Measurements from ENCODE around the gene GARIN3. TPM values are rescaled to one million over a fixed set of nuclear protein-coding genes. Genes with fewer than 3 reads are reported as not detected.

Gene GARIN3
- total and polyA plus RNA-seq, 9 of the 15 experiments (the other 6 are each of a cell fraction or from before 2014, with no cell fraction given) = not detected

- TF ChIP-seq CHD4 (IDR thresholded peaks at IDR 0.05; ENCODE audit: insufficient read depth, insufficient replicate concordance, low read depth, low read length, poor library complexity, severe bottlenecking) (no peak), SOX6 (IDR thresholded peaks at IDR 0.05) (no peak), KAT7 (CRISPR knock-in tag; IDR thresholded peaks at IDR 0.05; ENCODE audit: borderline replicate concordance) (no peak), HEY1 (CRISPR knock-in tag; IDR thresholded peaks at IDR 0.05; ENCODE audit: borderline replicate concordance) (no peak), GMEB1 (CRISPR knock-in tag; IDR thresholded peaks at IDR 0.05) (no peak), HNRNPLL (IDR thresholded peaks at IDR 0.05; ENCODE audit: low read depth, low read length, poor library complexity, severe bottlenecking) (no peak), SP1 (CRISPR knock-in tag; IDR thresholded peaks at IDR 0.05) (no peak)
These were observed 9.1 kb upstream of the GARIN3 start (continued) for GRCh38 chr5:157175071-157175612.

DNA sequence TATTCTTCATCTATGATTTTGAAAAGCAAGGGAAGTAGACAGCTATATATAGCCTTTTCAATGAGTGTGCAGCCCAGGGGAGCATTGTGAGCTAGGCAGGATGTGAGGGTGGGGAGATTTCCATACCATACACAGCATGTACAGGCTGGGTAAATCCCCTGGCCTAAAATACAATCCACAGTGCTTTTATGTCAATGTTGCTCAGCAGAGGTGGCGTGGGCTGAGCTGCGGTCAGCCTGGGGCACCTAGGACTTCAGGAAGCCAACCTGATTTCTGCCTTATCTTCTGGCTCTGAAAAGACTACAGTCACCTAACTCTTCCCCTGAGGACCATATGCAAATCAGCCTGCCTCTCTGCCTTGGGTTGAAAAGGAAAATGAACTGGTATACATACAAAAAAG is 6.3 kb upstream of the GARIN3 start:
- H3K79me2 ChIP-seq (ENCODE audit: control insufficient read depth, insufficient read depth, low read length) = no peaks in the 10 kb centered on the region
- intact Hi-C loops (cut with micrococcal nuclease) = no loop called here
- in situ Hi-C loops (cut with MboI) = no loop called here
- no peak for FAIRE-seq
- BruUV-seq (replicated peaks) = no TSS peak
- DNase-seq (ENCODE audit: extremely low read depth in 1 of 4, low spot score in 3 of 4) = no peak
- H3K4me2 ChIP-seq (ENCODE audit: insufficient read depth, low read length) = no peak overlapping the region
- H3K27ac ChIP-seq (ENCODE audit: extremely low read depth, low read depth, low read length) = no peak overlapping the region
- no peak for ATAC-seq
- H2AFZ ChIP-seq (ENCODE audit: low read depth, low read length) = no peak overlapping the region
- H4K20me1 ChIP-seq (replicated peaks; ENCODE audit: control insufficient read depth, insufficient read depth, low read length) = no peaks in the 10 kb centered on the region
- POLR2A ChIA-PET = no interaction called here
- no peak overlapping the region for H3K9ac ChIP-seq (ENCODE audit: insufficient read depth in 1 of 2, low read depth in 2 of 2, low read length in 2 of 2)
- H3K9me1 ChIP-seq (ENCODE audit: control insufficient read depth, insufficient read depth, low read length) = no peaks in the 10 kb centered on the region
- no peaks in the 10 kb centered on the region for H3K36me3 ChIP-seq (ENCODE audit: control insufficient read depth, insufficient read depth, low read length)
- no peaks in the 10 kb centered on the region; a peak in 1 of 5 replicates for H3K27me3 ChIP-seq (ENCODE audit: control insufficient read depth in 2 of 2, insufficient read depth in 2 of 2, low read length in 2 of 2)
- no peaks in the 10 kb centered on the region for H3K9me3 ChIP-seq (replicated peaks; ENCODE audit: control insufficient read depth, insufficient read depth, low read depth, low read length)
- 4% methylated on average over 2 of the region's 2 CpGs for WGBS (ENCODE audit: insufficient coverage, low coverage, missing lambda C conversion rate)
- CTCF ChIA-PET (ENCODE audit: low intra/inter-chr PET ratio) = no interaction called here
- no peak overlapping the region for H3K4me3 ChIP-seq
- H3K4me1 ChIP-seq (replicated peaks in 1 of 2; ENCODE audit: control insufficient read depth in 2 of 2, insufficient read depth in 2 of 2, low read length in 2 of 2) = no peaks in the 10 kb centered on the region
- no peak for TF ChIP-seq FOXJ3 (CRISPR knock-in tag; IDR thresholded peaks at IDR 0.05)
- TF ChIP-seq NFIX (CRISPR knock-in tag; IDR thresholded peaks at IDR 0.05; ENCODE audit: low read depth) = no peak
- TF ChIP-seq, protein P1, sequence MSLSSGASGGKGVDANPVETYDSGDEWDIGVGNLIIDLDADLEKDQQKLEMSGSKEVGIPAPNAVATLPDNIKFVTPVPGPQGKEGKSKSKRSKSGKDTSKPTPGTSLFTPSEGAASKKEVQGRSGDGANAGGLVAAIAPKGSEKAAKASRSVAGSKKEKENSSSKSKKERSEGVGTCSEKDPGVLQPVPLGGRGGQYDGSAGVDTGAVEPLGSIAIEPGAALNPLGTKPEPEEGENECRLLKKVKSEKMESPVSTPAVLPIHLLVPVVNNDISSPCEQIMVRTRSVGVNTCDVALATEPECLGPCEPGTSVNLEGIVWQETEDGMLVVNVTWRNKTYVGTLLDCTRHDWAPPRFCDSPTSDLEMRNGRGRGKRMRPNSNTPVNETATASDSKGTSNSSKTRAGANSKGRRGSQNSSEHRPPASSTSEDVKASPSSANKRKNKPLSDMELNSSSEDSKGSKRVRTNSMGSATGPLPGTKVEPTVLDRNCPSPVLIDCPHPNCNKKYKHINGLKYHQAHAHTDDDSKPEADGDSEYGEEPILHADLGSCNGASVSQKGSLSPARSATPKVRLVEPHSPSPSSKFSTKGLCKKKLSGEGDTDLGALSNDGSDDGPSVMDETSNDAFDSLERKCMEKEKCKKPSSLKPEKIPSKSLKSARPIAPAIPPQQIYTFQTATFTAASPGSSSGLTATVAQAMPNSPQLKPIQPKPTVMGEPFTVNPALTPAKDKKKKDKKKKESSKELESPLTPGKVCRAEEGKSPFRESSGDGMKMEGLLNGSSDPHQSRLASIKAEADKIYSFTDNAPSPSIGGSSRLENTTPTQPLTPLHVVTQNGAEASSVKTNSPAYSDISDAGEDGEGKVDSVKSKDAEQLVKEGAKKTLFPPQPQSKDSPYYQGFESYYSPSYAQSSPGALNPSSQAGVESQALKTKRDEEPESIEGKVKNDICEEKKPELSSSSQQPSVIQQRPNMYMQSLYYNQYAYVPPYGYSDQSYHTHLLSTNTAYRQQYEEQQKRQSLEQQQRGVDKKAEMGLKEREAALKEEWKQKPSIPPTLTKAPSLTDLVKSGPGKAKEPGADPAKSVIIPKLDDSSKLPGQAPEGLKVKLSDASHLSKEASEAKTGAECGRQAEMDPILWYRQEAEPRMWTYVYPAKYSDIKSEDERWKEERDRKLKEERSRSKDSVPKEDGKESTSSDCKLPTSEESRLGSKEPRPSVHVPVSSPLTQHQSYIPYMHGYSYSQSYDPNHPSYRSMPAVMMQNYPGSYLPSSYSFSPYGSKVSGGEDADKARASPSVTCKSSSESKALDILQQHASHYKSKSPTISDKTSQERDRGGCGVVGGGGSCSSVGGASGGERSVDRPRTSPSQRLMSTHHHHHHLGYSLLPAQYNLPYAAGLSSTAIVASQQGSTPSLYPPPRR (CRISPR knock-in tag; IDR thresholded peaks at IDR 0.05; ENCODE audit: borderline replicate concordance) = no peak
- TF ChIP-seq ETV5 (CRISPR knock-in tag; IDR thresholded peaks at IDR 0.05; ENCODE audit: low read depth) = no peak
- TF ChIP-seq, protein P2, sequence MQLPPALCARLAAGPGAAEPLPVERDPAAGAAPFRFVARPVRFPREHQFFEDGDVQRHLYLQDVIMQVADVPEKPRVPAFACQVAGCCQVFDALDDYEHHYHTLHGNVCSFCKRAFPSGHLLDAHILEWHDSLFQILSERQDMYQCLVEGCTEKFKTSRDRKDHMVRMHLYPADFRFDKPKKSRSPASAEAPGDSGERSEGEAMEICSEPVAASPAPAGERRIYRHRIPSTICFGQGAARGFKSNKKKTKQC (CRISPR knock-in tag; IDR thresholded peaks at IDR 0.05) = no peak
